Fibroblast of lung (primary cell): ENCODE measurements around the gene IL1RAPL2.

Source experiments
- CTCF ChIP-seq, 2 donors: IDR thresholded peaks in 1 of 2; conservative IDR thresholded peaks in 1 of 2; 1 replicate in 1 of 2; 2 replicates in 1 of 2; pipeline ENCODE4 v1.5.1; 2011 to 2012; ENCODE audit warnings: low read length in 2 of 2, control low read depth in 1 of 2, inconsistent platforms in 1 of 2, low read depth in 1 of 2, mild to moderate bottlenecking in 1 of 2
- EZH2 ChIP-seq: IDR thresholded peaks from 2 replicates; pipeline ENCODE4 v1.5.1; 2012; ENCODE audit warnings: low read length, control low read depth, mild to moderate bottlenecking; ENCODE audit errors: missing control alignments

- TF ChIP-seq CTCF (conservative IDR thresholded peaks at IDR 0.05 in 1 of 2, IDR thresholded peaks at IDR 0.05 in 1 of 2; ENCODE audit: low read depth in 1 of 2, low read length in 2 of 2), result no peak
- TF ChIP-seq EZH2, result no peak
Measured at GRCh38 chrX:105098812-105099211, 532.8 kb downstream of the IL1RAPL2 start.
